HepG2 (cell line): ENCODE results near the gene FANCF. TPM values are rescaled to one million over a fixed set of nuclear protein-coding genes. Genes with fewer than 3 reads are reported as not detected.

Experiments used
- ARHGAP35 ChIP-seq: sonication (generic); formaldehyde crosslinking; IDR thresholded peaks from 2 replicates; pipeline ENCODE4 v1.9.0; 2022; ENCODE audit warnings: mild to moderate bottlenecking, inconsistent platforms, moderate library complexity, missing genetic modification reagents, borderline replicate concordance
- CEBPB ChIP-seq: IDR thresholded peaks from 2 replicates; pipeline ENCODE4 v1.6.1; 2011; ENCODE audit warnings: low read depth, low read length, improper control_type of control experiment, borderline replicate concordance
- CREB1 ChIP-seq, 2 experiments: fragments of 450-650 bp in 1 of 2; IDR thresholded peaks; 2 replicates each; pipeline ENCODE4 v1.6.1; 2016 to 2017; ENCODE audit warnings: control low read depth in 1 of 2, mild to moderate bottlenecking in 1 of 2, missing compliant biosample characterization in 1 of 2, missing genetic modification characterization in 1 of 2
- DPF2 ChIP-seq: sonication (generic); formaldehyde crosslinking; IDR thresholded peaks from 2 replicates; pipeline ENCODE4 v1.4.0; 2020; ENCODE audit warnings: mild to moderate bottlenecking, low read depth, missing genetic modification reagents, borderline replicate concordance
- HOMEZ ChIP-seq: IDR thresholded peaks from 2 replicates; pipeline ENCODE4 v1.6.1; 2016; ENCODE audit warnings: low read depth
- IRX3 ChIP-seq: sonication (generic); formaldehyde crosslinking; IDR thresholded peaks from 2 replicates; pipeline ENCODE4 v1.8.1; 2023; ENCODE audit warnings: mild to moderate bottlenecking, low read depth, missing genetic modification reagents, borderline replicate concordance
- KMT2B ChIP-seq: IDR thresholded peaks from 2 replicates; pipeline ENCODE4 v1.6.1; 2016; ENCODE audit warnings: missing genetic modification reagents, missing compliant biosample characterization
- TBX3 ChIP-seq: fragments of 450-650 bp; IDR thresholded peaks from 2 replicates; pipeline ENCODE4 v1.6.1; 2017; ENCODE audit warnings: antibody characterized with exemption, mild to moderate bottlenecking, inconsistent platforms, borderline replicate concordance
- YY1 ChIP-seq: IDR thresholded peaks from 2 replicates; pipeline ENCODE4 v1.6.1; 2011; ENCODE audit warnings: low read length, low read depth, moderate library complexity, mild to moderate bottlenecking; ENCODE audit not compliant: insufficient read depth, insufficient replicate concordance
- ZKSCAN1 ChIP-seq: fragments of 150-350 bp; IDR thresholded peaks from 2 replicates; pipeline ENCODE4 v1.6.1; 2014; ENCODE audit warnings: low read length
- ZNF235 ChIP-seq: sonication (generic); formaldehyde crosslinking; IDR thresholded peaks from 2 replicates; pipeline ENCODE4 v1.8.1; 2023; ENCODE audit warnings: mild to moderate bottlenecking, missing genetic modification reagents, borderline replicate concordance
- ZNF280B ChIP-seq: sonication (generic); formaldehyde crosslinking; IDR thresholded peaks from 2 replicates; pipeline ENCODE4 v1.5.0; 2020; ENCODE audit warnings: missing genetic modification reagents, mild to moderate bottlenecking, borderline replicate concordance
- ZNF326 ChIP-seq: sonication (generic); formaldehyde crosslinking; IDR thresholded peaks from 2 replicates; pipeline ENCODE4 v1.4.0; 2020; ENCODE audit warnings: missing genetic modification reagents, borderline replicate concordance
- ZNF496 ChIP-seq: sonication (generic); formaldehyde crosslinking; IDR thresholded peaks from 2 replicates; pipeline ENCODE4 v1.8.1; 2023; ENCODE audit warnings: mild to moderate bottlenecking, moderate library complexity, missing genetic modification reagents; ENCODE audit not compliant: insufficient replicate concordance
- ZNF782 ChIP-seq: sonication (generic); formaldehyde crosslinking; IDR thresholded peaks from 2 replicates; pipeline ENCODE4 v1.4.0; 2020; ENCODE audit warnings: missing genetic modification reagents, mild to moderate bottlenecking, borderline replicate concordance
- ZNF788 ChIP-seq: sonication (generic); formaldehyde crosslinking; IDR thresholded peaks from 2 replicates; pipeline ENCODE4 v1.5.0; 2020; ENCODE audit warnings: mild to moderate bottlenecking, missing genetic modification reagents, borderline replicate concordance
- ZSCAN25 ChIP-seq: sonication (generic); formaldehyde crosslinking; IDR thresholded peaks from 2 replicates; pipeline ENCODE4 v1.8.0; 2022; ENCODE audit warnings: mild to moderate bottlenecking, missing genetic modification reagents
- polyA plus RNA-seq, 8 experiments: library from polyadenylated mRNA; depleted of rRNA in 3 of 8; stranded (reverse) in 7 of 8; unstranded in 1 of 8; fragments of >200 nt; fragmentation: Illumina TruSeq in 4 of 8; extraction: Trizol in 4 of 8; gene quantifications; 2 replicates each; pipeline versions ENCODE4 v1.2.1 to v1.2.3, GENCODE V29; 2011 to 2016; ENCODE audit warnings: low read depth in 4 of 8, missing spikeins in 1 of 8, mixed read lengths in 1 of 8; ENCODE audit not compliant: insufficient read depth in 1 of 8
- total RNA-seq, 5 experiments: library from RNA; depleted of rRNA; stranded (reverse); fragments of >200 nt; fragmentation: Illumina TruSeq; extraction: Trizol; gene quantifications; 2 replicates each; pipeline ENCODE4 v1.2.3, GENCODE V29; 2016; ENCODE audit warnings: low read depth in 1 of 5
- TF ChIP-seq, protein P1 (sequence below): sonication (generic); formaldehyde crosslinking; IDR thresholded peaks from 2 replicates; pipeline ENCODE4 v1.8.0; 2022; ENCODE audit warnings: mild to moderate bottlenecking, missing genetic modification reagents, borderline replicate concordance
- TF ChIP-seq, protein P2 (sequence below): sonication (generic); formaldehyde crosslinking; IDR thresholded peaks from 2 replicates; pipeline ENCODE4 v1.4.0; 2020; ENCODE audit warnings: missing genetic modification reagents, borderline replicate concordance
- TF ChIP-seq, protein P3 (sequence below): IDR thresholded peaks from 2 replicates; pipeline ENCODE4 v1.6.1; 2016; ENCODE audit warnings: low read depth, borderline replicate concordance

The FANCF gene
- total and polyA plus RNA-seq, 2 of the 13 experiments (the other 11 are each of a cell fraction or from before 2014, with no cell fraction given), result 2.5 to 9.7 TPM

DNA sequence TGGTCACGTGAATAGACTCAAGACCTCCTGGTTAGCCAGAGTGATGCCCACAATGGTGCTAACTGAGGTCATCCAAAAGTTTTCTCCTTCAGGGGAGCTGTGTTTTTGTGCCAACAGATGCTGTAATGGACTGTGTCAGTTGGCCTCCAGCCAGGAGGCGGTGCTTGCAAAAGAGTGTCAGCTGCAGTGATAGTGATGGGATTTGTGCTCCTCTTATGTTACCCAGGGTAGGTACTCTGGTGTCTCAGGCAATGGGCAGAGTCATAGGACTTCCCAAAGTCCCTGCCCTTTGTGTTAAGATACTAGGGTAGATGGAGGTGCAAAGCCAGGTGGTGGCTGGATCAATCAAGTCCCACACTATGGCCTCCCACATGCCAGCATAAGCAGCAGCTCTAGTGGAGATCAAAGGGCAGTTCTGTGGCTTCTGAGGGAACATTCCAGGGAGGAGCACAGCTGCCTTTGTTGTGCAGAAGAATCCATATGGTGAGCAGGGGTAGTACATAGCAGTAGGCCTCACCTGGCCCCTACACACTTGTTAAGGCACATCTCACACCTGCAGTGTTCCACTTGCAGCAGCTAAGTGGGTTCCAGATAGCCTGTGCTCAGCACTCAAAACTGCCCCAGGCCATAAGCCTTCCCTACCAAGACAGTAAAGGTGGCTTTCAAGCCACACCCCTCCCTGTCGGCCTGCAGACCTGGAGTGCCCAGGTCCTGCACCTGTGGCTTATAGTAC, 9.4 kb upstream of the FANCF start (continued):
- TF ChIP-seq, protein P1, sequence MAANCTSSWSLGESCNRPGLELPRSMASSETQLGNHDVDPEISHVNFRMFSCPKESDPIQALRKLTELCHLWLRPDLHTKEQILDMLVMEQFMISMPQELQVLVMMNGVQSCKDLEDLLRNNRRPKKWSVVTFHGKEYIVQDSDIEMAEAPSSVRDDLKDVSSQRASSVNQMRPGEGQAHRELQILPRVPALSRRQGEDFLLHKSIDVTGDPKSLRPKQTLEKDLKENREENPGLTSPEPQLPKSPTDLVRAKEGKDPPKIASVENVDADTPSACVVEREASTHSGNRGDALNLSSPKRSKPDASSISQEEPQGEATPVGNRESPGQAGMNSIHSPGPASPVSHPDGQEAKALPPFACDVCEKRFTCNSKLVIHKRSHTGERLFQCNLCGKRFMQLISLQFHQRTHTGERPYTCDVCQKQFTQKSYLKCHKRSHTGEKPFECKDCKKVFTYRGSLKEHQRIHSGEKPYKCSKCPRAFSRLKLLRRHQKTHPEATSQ, result peak; percentile 80; the same call in 1 of the 2 replicates
- TF ChIP-seq YY1 (peak; percentile 61), ZSCAN25 (CRISPR knock-in tag) (peak; percentile 23; the same call in 1 of the 2 replicates), ZNF280B (0 out of 2 replicates have a peak, but pooled peaks have one; percentile 45), ZNF496 (CRISPR knock-in tag) (no peak), HOMEZ (CRISPR knock-in tag) (0 out of 2 replicates have a peak, but pooled peaks have one; percentile 43), CREB1 (IDR thresholded peaks at IDR 0.05) (no peak), CREB1 (CRISPR knock-in tag; IDR thresholded peaks at IDR 0.05) (no peak; the same call in 1 of the 2 replicates), DPF2 (peak; percentile 67; the same call in 1 of the 2 replicates), ZNF782 (CRISPR knock-in tag) (peak; percentile 47; the same call in 1 of the 2 replicates), ZKSCAN1 (no peak), IRX3 (CRISPR knock-in tag) (no peak), ZNF326 (CRISPR knock-in tag) (no peak), ARHGAP35 (CRISPR knock-in tag) (no peak), KMT2B (CRISPR knock-in tag) (peak; percentile 57; the same call in 1 of the 2 replicates), ZNF788 (CRISPR knock-in tag) (peak; percentile 62; the same call in 1 of the 2 replicates), TBX3 (peak; percentile 68), CEBPB (no peak), ZNF235 (no peak)
- TF ChIP-seq, protein P2, sequence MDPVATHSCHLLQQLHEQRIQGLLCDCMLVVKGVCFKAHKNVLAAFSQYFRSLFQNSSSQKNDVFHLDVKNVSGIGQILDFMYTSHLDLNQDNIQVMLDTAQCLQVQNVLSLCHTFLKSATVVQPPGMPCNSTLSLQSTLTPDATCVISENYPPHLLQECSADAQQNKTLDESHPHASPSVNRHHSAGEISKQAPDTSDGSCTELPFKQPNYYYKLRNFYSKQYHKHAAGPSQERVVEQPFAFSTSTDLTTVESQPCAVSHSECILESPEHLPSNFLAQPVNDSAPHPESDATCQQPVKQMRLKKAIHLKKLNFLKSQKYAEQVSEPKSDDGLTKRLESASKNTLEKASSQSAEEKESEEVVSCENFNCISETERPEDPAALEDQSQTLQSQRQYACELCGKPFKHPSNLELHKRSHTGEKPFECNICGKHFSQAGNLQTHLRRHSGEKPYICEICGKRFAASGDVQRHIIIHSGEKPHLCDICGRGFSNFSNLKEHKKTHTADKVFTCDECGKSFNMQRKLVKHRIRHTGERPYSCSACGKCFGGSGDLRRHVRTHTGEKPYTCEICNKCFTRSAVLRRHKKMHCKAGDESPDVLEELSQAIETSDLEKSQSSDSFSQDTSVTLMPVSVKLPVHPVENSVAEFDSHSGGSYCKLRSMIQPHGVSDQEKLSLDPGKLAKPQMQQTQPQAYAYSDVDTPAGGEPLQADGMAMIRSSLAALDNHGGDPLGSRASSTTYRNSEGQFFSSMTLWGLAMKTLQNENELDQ (CRISPR knock-in tag), result no peak
- TF ChIP-seq, protein P3, sequence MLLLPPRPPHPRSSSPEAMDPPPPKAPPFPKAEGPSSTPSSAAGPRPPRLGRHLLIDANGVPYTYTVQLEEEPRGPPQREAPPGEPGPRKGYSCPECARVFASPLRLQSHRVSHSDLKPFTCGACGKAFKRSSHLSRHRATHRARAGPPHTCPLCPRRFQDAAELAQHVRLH (CRISPR knock-in tag), result no peak
